ENCODE measurements around the gene MTHFSD. TPM values are rescaled to one million over a fixed set of nuclear protein-coding genes. Genes with fewer than 3 reads are reported as not detected.

Gene MTHFSD
- total and polyA plus RNA-seq, 2 of the 8 experiments (the other 6 are each of a cell fraction or from before 2014, with no cell fraction given): 7.1 to 9.8 TPM

- Histone ChIP-seq H3K18ac (ENCODE audit: extremely low read depth, low read length) (no peak overlapping the region), H3K4ac (replicated peaks; ENCODE audit: insufficient read length, low read depth, low read length) (no peak overlapping the region), H4K5ac (ENCODE audit: insufficient read length, low read depth, low read length) (no peak overlapping the region), H2BK15ac (ENCODE audit: low read length) (no peak overlapping the region), H4K8ac (ENCODE audit: extremely low read depth, insufficient read depth, low read length) (no peak overlapping the region), H3K27ac (ENCODE audit: low read depth, low read length) (no peak overlapping the region), H3K4me2 (ENCODE audit: insufficient read depth in 1 of 2, low read depth in 2 of 2, low read length in 2 of 2) (no peak overlapping the region), H4K20me1 (replicated peaks in 1 of 2; ENCODE audit: control insufficient read depth in 1 of 2, insufficient read depth in 2 of 2, low read length in 2 of 2) (peaks cover 0 to 1% of the 10 kb centered on the region in 2 experiments), H2BK12ac (ENCODE audit: low read depth, low read length) (no peak overlapping the region), H3K14ac (ENCODE audit: insufficient read length) (no peak overlapping the region), H3K79me2 (ENCODE audit: control insufficient read depth in 1 of 2, insufficient read depth in 2 of 2, low read length in 2 of 2) (no peaks in the 10 kb centered on the region; a peak in 1 of 4 replicates), H2BK120ac (replicated peaks; ENCODE audit: low read depth, low read length) (no peak overlapping the region), H4K91ac (replicated peaks; ENCODE audit: insufficient read length, low read length) (no peak overlapping the region), H2BK5ac (ENCODE audit: low read depth, low read length) (no peak overlapping the region), H3K56ac (replicated peaks; ENCODE audit: insufficient read length, low read depth, low read length) (no peak overlapping the region), H3K4me1 (replicated peaks in 1 of 4; ENCODE audit: control insufficient read depth in 3 of 4, insufficient read depth in 4 of 4, low read length in 3 of 4) (no peaks in the 10 kb centered on the region; a peak in 1 of 7 replicates), H3K79me1 (ENCODE audit: low read depth, low read length) (no peaks in the 10 kb centered on the region; the same call in none of the 2 replicates), H3K9me3 (ENCODE audit: insufficient read depth in 2 of 2, low read depth in 1 of 2, low read length in 1 of 2) (no peaks in the 10 kb centered on the region), H3K4me3 (ENCODE audit: extremely low read depth in 1 of 4, insufficient read depth in 2 of 4, low read depth in 3 of 4, low read length in 4 of 4) (no peak overlapping the region), H3K36me3 (ENCODE audit: control insufficient read depth in 2 of 4, insufficient read depth in 4 of 4, low read length in 3 of 4) (peaks cover 0 to 12% (median 0%) of the 10 kb centered on the region in 4 experiments; a peak in 3 of 8 replicates), H2AK5ac (ENCODE audit: low read depth, low read length) (no peak overlapping the region), H3K9ac (replicated peaks in 1 of 4; ENCODE audit: extremely low read depth in 1 of 4, low read depth in 3 of 4, low read length in 3 of 4) (no peak overlapping the region), H2BK20ac (ENCODE audit: low read length) (no peak overlapping the region), H3K27me3 (replicated peaks in 1 of 4; ENCODE audit: control insufficient read depth in 3 of 4, extremely low read depth in 1 of 4, insufficient read depth in 3 of 4, low read length in 3 of 4) (no peaks in the 10 kb centered on the region), H2AFZ (ENCODE audit: low read length) (no peak overlapping the region), H3K23ac (ENCODE audit: insufficient read length) (no peak overlapping the region), H3K23me2 (ENCODE audit: low read depth, low read length) (no peaks in the 10 kb centered on the region)
- WGBS, 2 experiments (ENCODE audit: extremely low coverage in 1 of 2, insufficient coverage in 1 of 2, insufficient read length in 1 of 2, insufficient replicate concordance in 2 of 2, low coverage in 1 of 2, low lambda C conversion rate in 2 of 2, missing lambda C conversion rate in 1 of 2): 81% methylated on average over 8 of the region's 8 CpGs; no CpG with 5 or more reads in 1 of the 2 experiments
- ChIA-PET POLR2A (ENCODE audit: partially characterized antibody) (no interaction called here), CTCF (ENCODE audit: partially characterized antibody) (interaction anchor here (0.6 kb wide), 1 partner anchor 1001 kb away, joined by 4 read pairs; no protein-coding TSS in a partner anchor)
- FAIRE-seq: no peak
- DNase-seq (ENCODE audit: low read depth in 1 of 2, low spot score in 2 of 2): no peak
- TF ChIP-seq PHF8 (conservative IDR thresholded peaks at IDR 0.05; ENCODE audit: low read depth, low read length) (no peak), RBBP5 (IDR thresholded peaks at IDR 0.05; ENCODE audit: borderline replicate concordance, low read depth, low read length) (no peak), SIRT6 (IDR thresholded peaks at IDR 0.05; ENCODE audit: low read length) (no peak), NRF1 (IDR thresholded peaks at IDR 0.05; ENCODE audit: low read depth, low read length) (no peak), RNF2 (IDR thresholded peaks at IDR 0.05; ENCODE audit: borderline replicate concordance, low read depth, low read length, missing control alignments, poor library complexity, severe bottlenecking) (no peak), ZNF274 (IDR thresholded peaks at IDR 0.05; ENCODE audit: borderline replicate concordance, extremely low read depth, low read length) (no peak), EZH2 (IDR thresholded peaks at IDR 0.05; ENCODE audit: low read depth, low read length, severe bottlenecking) (no peak), JUND (IDR thresholded peaks at IDR 0.05; ENCODE audit: low read length) (no peak), ASH2L (IDR thresholded peaks at IDR 0.05; ENCODE audit: low read length) (no peak), CREB1 (IDR thresholded peaks at IDR 0.05) (no peak)
Measured at GRCh38 chr16:86549076-86549892, 5.8 kb downstream of the MTHFSD start.

All from H1 (cell line).